Heart left ventricle (tissue), 16 donors: ENCODE measurements around the gene CBLL1. TPM values are rescaled to one million over a fixed set of nuclear protein-coding genes. Genes with fewer than 3 reads are reported as not detected.
A peak's percentile ranks its signal among the peaks of the same experiment; 100 is the strongest.

Experiments used
- ATAC-seq, 4 donors: fragments of 200-7000 bp; cut with Tn5 transposase; one replicate each; pipeline ENCODE4 v1.9.1; 2020 to 2022; ENCODE audit warnings: moderate library complexity in 4 of 4, mild to moderate bottlenecking in 3 of 4, moderate number of reproducible peaks in 1 of 4
- DNase-seq, 5 donors: peaks; one replicate each; pipeline ENCODE4 v3.0.0-alpha.2; 2020
- H3K27ac ChIP-seq, 12 donors: fragments of 200-600 bp; sonication (generic) in 4 of 12; one replicate each; pipeline versions ENCODE4 v1.5.0 to v1.8.0; 2016 to 2022; ENCODE audit warnings: mild to moderate bottlenecking in 2 of 12
- H3K27me3 ChIP-seq, 9 donors: fragments of 200-600 bp; sonication (generic) in 2 of 9; one replicate each; pipeline versions ENCODE4 v1.5.1 to v1.8.0; 2016 to 2022; ENCODE audit warnings: mild to moderate bottlenecking in 3 of 9
- H3K36me3 ChIP-seq, 9 donors: fragments of 200-600 bp; sonication (generic) in 2 of 9; one replicate each; pipeline versions ENCODE4 v1.5.0 to v1.8.0; 2018 to 2022; ENCODE audit warnings: mild to moderate bottlenecking in 2 of 9
- H3K4me1 ChIP-seq, 12 donors: fragments of 200-600 bp; sonication (generic) in 4 of 12; one replicate each; pipeline versions ENCODE4 v1.5.0 to v1.8.0; 2016 to 2022; ENCODE audit warnings: mild to moderate bottlenecking in 3 of 12
- H3K4me3 ChIP-seq, 12 donors: fragments of 200-600 bp; sonication (generic) in 4 of 12; one replicate each; pipeline versions ENCODE4 v1.5.0 to v1.8.0; 2017 to 2022; ENCODE audit warnings: mild to moderate bottlenecking in 9 of 12, moderate library complexity in 4 of 12
- H3K9me3 ChIP-seq, 12 donors: fragments of 200-600 bp; sonication (generic) in 4 of 12; one replicate each; pipeline versions ENCODE4 v1.5.0 to v1.8.0; 2016 to 2022; ENCODE audit warnings: mild to moderate bottlenecking in 1 of 12
- CTCF ChIP-seq, 12 donors: fragments of 200-600 bp; sonication (generic) in 4 of 12; IDR thresholded peaks; one replicate each; pipeline versions ENCODE4 v1.5.0 to v1.8.0; 2018 to 2022; ENCODE audit warnings: antibody characterized with exemption in 12 of 12, mild to moderate bottlenecking in 5 of 12
- POLR2A ChIP-seq, 2 donors: fragments of 450-650 bp; IDR thresholded peaks; one replicate each; pipeline ENCODE4 v1.6.1; 2017; ENCODE audit warnings: antibody characterized with exemption in 2 of 2, mild to moderate bottlenecking in 2 of 2, moderate library complexity in 2 of 2
- WGBS, 4 donors: extraction: QIAGEN DNeasy Blood & Tissue Kit in 2 of 4; methylation state at CpG; one replicate each; pipeline versions ENCODE4 v1.1.5 to v1.1.7; 2013 to 2018; 5-methylcytosine and 5-hydroxymethylcytosine counted together
- intact Hi-C, 10 donors: fragments of 100-400 bp; cut with DNase I; formaldehyde crosslinking; loops; one replicate each; pipeline versions ENCODE4 v1.11.1 to v1.14.2; 2022
- polyA plus RNA-seq, 2 donors: library from polyadenylated mRNA; stranded (reverse); fragments of 200-250 nt; gene quantifications; one replicate each; pipeline ENCODE4 v1.2.3, GENCODE V29; 2013
- total RNA-seq, 9 donors: library from RNA; depleted of rRNA in 2 of 9; stranded (reverse); fragments of >200 nt in 2 of 9; fragmentation: NEBNext Ultra II Directional in 3 of 9; extraction: Animal tissue kit (Norgen Biotek cat#: 25700) in 3 of 9; gene quantifications; one replicate each; pipeline versions ENCODE4 v1.1.0 to v1.2.4, GENCODE V29; 2016 to 2023
- donor health status: ischemic (EF 13 %, LVEDD 7.1; RV severe dilation, severe dysfunction).
- donor health status: healthy with polysubstance abuse.
- donor health status: DM: no; HTN: yes; CAD: no.
- donor health status: DM: no; HTN: no; CAD: no.
- donor health status: ischemic (EF 25% LVEDD 6.9; RV normal size, moderate dysfunction).
- donor health status: ischemic (EF 25% LVEDD 5.7; RV mildly dilated, moderate dysfunction).
- donor health status: healthy.
- donor health status: DM: yes; HTN: yes; CAD: no.
- donor health status: ischemic (EF 35%, LVEDD 5.7; RV mildly dilated, moderate dysfunction).
- donor health status: nonischemic (EF 11% LVEDD 7.7; RV severe dilation, severe dysfunction).
- donor health status: DM: yes; HTN: yes; CAD: no.
- donor health status: PGD.
- donor health status: ischemic (EF 29% LVEDD 5.4; RV normal size, mild dysfunction).
- donor health status: nonischemic (EF 23%, LVEDD 6.1; RV moderate dilation, normal function).

The CBLL1 gene
- total and polyA plus RNA-seq, 11 donors, result 5.0 to 39.8 (median 23.0) TPM

DNA sequence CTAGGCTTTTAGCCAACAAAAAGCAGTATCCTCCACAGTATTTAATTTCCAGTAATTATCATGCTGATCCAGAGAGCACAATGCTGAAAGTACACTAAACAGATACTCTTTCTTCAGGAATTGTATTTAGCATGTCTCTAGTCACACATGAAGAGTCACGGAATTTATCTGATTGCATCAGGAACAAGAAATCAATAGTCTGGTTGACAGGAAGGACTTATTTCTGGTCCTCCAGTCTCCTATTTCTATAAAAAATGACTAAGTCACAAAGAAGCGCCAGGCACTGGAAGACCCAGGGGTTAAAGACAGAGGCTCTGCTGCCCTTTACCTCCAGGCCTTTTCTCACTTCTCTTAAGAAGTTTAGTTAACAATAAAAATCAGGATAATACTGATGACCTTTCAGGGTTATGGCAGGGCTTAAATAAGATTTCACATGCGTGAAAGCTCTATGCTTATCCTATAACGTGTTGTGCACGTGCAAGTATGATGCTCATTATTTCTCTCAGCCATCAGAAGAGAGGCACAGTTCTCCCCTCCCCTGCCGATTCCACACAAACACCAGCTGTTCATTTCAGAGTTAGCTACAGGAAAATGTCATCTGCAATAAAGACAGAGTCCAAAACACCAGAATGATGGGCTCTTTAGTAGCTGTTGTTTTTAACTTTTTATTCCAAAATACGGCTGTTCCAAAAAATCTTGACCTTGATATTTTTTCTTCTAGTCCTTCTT lies 46.5 kb upstream of the CBLL1 start:
- Histone ChIP-seq H3K27ac (peak overlapping the region in 5 of 12 donors; percentile 14 to 37 (median 21)), H3K36me3 (no peaks in the 10 kb centered on the region), H3K9me3 (no peaks in the 10 kb centered on the region), H3K4me1 (peaks cover 0 to 25% (median 15%) of the 10 kb centered on the region in 12 donors), H3K27me3 (no peaks in the 10 kb centered on the region), H3K4me3 (no peak overlapping the region)
- WGBS, 4 donors, result 62 to 77% (median 71%) methylated on average over 7 of the region's 7 CpGs
- intact Hi-C loops, result no loop called here
- no peak for DNase-seq
- TF ChIP-seq CTCF (IDR thresholded peaks at IDR 0.05) (no peak), POLR2A (IDR thresholded peaks at IDR 0.05) (no peak)
- ATAC-seq, result no peak

GRCh38 chr7:107700570-107700969 lies 43.4 kb upstream of the CBLL1 start:
- Histone ChIP-seq H3K9me3 (no peaks in the 10 kb centered on the region), H3K4me3 (no peak overlapping the region), H3K36me3 (no peaks in the 10 kb centered on the region), H3K27me3 (no peaks in the 10 kb centered on the region), H3K4me1 (peaks cover 0 to 10% (median 0%) of the 10 kb centered on the region in 12 donors), H3K27ac (no peak overlapping the region)
- no peak for ATAC-seq
- no peak for DNase-seq
- intact Hi-C loops, result no loop called here
- TF ChIP-seq CTCF (IDR thresholded peaks at IDR 0.05) (no peak), POLR2A (IDR thresholded peaks at IDR 0.05) (no peak)

DNA sequence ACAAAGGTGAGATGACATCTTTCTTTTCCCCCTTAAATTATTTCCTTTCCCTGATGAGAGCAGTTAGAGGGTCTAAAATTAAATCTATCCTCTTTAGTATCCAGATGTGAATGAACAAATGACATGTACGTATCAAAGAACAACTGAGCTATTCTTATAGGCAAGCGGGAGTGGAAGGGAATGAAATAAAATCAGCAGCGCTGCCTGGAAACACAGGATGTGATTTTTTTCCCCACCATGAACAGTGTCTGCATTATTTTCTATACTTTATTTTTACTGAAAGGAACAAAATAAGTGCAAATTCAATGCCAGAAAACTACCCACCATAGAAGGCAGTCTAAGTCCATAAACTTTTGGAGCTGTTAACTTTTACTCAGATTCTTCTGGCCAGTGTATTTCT lies 42.8 kb upstream of the CBLL1 start:
- no peak overlapping the region for H3K27ac ChIP-seq
- H3K4me3 ChIP-seq, result no peak overlapping the region
- TF ChIP-seq POLR2A (IDR thresholded peaks at IDR 0.05) (no peak), CTCF (IDR thresholded peaks at IDR 0.05) (no peak)
- no peak for DNase-seq
- intact Hi-C loops, result no loop called here
- H3K9me3 ChIP-seq, result no peaks in the 10 kb centered on the region
- H3K36me3 ChIP-seq, result no peaks in the 10 kb centered on the region
- H3K27me3 ChIP-seq, result no peaks in the 10 kb centered on the region
- ATAC-seq, result no peak
- WGBS, 4 donors, result 58 to 77% (median 73%) methylated on average over 3 of the region's 3 CpGs
- H3K4me1 ChIP-seq, result peaks cover 0 to 10% (median 0%) of the 10 kb centered on the region in 12 donors

- Histone ChIP-seq H3K4me1 (peaks cover 0 to 8% (median 0%) of the 10 kb centered on the region in 12 donors), H3K27ac (no peak overlapping the region), H3K9me3 (no peaks in the 10 kb centered on the region), H3K27me3 (no peaks in the 10 kb centered on the region), H3K36me3 (no peaks in the 10 kb centered on the region), H3K4me3 (no peak overlapping the region)
- DNase-seq (no peak), ATAC-seq (no peak)
- TF ChIP-seq CTCF (IDR thresholded peaks at IDR 0.05) (no peak), POLR2A (IDR thresholded peaks at IDR 0.05) (no peak)
- intact Hi-C loops, result no loop called here
Measured at GRCh38 chr7:107703219-107703618, 40.7 kb upstream of the CBLL1 start.
